ENCODE measurements around the gene CASKIN1. TPM values are rescaled to one million over a fixed set of nuclear protein-coding genes. Genes with fewer than 3 reads are reported as not detected.

CASKIN1 gene
- total and polyA plus RNA-seq, 4 donors = 0.13 to 0.28 (median 0.15) TPM; not detected in 1

GRCh38 chr16:2160915-2161551 is 35.4 kb downstream of the CASKIN1 start:
- Histone ChIP-seq H3K27me3 (ENCODE audit: control insufficient read depth in 1 of 2, insufficient read depth in 2 of 2, low read length in 1 of 2) (no peaks in the 10 kb centered on the region), H3K36me3 (ENCODE audit: control insufficient read depth in 1 of 2, insufficient read depth in 2 of 2, low read length in 1 of 2) (no peaks in the 10 kb centered on the region), H3K27ac (ENCODE audit: low read depth in 1 of 2, low read length in 2 of 2) (no peak overlapping the region), H3K4me3 (ENCODE audit: low read length in 2 of 2) (no peak overlapping the region), H3K4me1 (ENCODE audit: control insufficient read depth in 1 of 2, insufficient read depth in 2 of 2, low read length in 2 of 2) (no peaks in the 10 kb centered on the region), H3K9me3 (ENCODE audit: control insufficient read depth, low read length) (no peaks in the 10 kb centered on the region)
- no peak for DNase-seq
- ATAC-seq (ENCODE audit: low FRiP score) = no peak
- intact Hi-C loops (cut with DNase I) = no loop called here
- WGBS, 2 donors = 62 to 66% methylated on average over 12 to 20 of the region's 20 CpGs

GRCh38 chr16:2159175-2159838 is 37.1 kb downstream of the CASKIN1 start:
- H3K4me1 ChIP-seq (ENCODE audit: control insufficient read depth in 1 of 2, insufficient read depth in 2 of 2, low read length in 2 of 2) = no peaks in the 10 kb centered on the region
- no peak overlapping the region for H3K27ac ChIP-seq (ENCODE audit: low read depth in 1 of 2, low read length in 2 of 2)
- peak; percentile 31 for ATAC-seq (ENCODE audit: low FRiP score)
- no peak overlapping the region for H3K4me3 ChIP-seq (ENCODE audit: low read length in 2 of 2)
- no peaks in the 10 kb centered on the region for H3K9me3 ChIP-seq (ENCODE audit: control insufficient read depth, low read length)
- H3K27me3 ChIP-seq (ENCODE audit: control insufficient read depth in 1 of 2, insufficient read depth in 2 of 2, low read length in 1 of 2) = no peaks in the 10 kb centered on the region
- peak; percentile 70 to 83 for DNase-seq
- H3K36me3 ChIP-seq (ENCODE audit: control insufficient read depth in 1 of 2, insufficient read depth in 2 of 2, low read length in 1 of 2) = no peaks in the 10 kb centered on the region
- WGBS, 2 donors = 35 to 40% methylated on average over 21 to 24 of the region's 24 CpGs
- intact Hi-C loops (cut with DNase I) = loop anchor here in 1 of 2 donors (10.0 kb wide), 1 partner anchor 95 kb away; the partner anchor contains the start of gene ECI1

GRCh38 chr16:2158262-2158638 is 38.2 kb downstream of the CASKIN1 start:
- H3K4me3 ChIP-seq (ENCODE audit: low read length in 2 of 2) = no peak overlapping the region

GRCh38 chr16:2157480-2158261 is 38.7 kb downstream of the CASKIN1 start:
- intact Hi-C loops (cut with DNase I) = loop anchor here in 1 of 2 donors (10.0 kb wide), 1 partner anchor 97 kb away; the partner anchor contains the start of gene ECI1
- Histone ChIP-seq H3K9me3 (ENCODE audit: control insufficient read depth, low read length) (no peaks in the 10 kb centered on the region), H3K36me3 (ENCODE audit: control insufficient read depth in 1 of 2, insufficient read depth in 2 of 2, low read length in 1 of 2) (no peaks in the 10 kb centered on the region), H3K4me1 (ENCODE audit: control insufficient read depth in 1 of 2, insufficient read depth in 2 of 2, low read length in 2 of 2) (no peaks in the 10 kb centered on the region), H3K27me3 (ENCODE audit: control insufficient read depth in 1 of 2, insufficient read depth in 2 of 2, low read length in 1 of 2) (no peaks in the 10 kb centered on the region), H3K4me3 (ENCODE audit: low read length in 2 of 2) (no peak overlapping the region), H3K27ac (ENCODE audit: low read depth in 1 of 2, low read length in 2 of 2) (no peak overlapping the region)
- DNase-seq = peak in 1 of 2 donors; percentile 49
- 80 to 84% methylated on average over 27 of the region's 27 CpGs for WGBS, 2 donors
- no peak for ATAC-seq (ENCODE audit: low FRiP score)

More at GRCh38 chr16:2158262-2158638, 38.2 kb downstream of the CASKIN1 start:
- intact Hi-C loops (cut with DNase I) = loop anchor here in 1 of 2 donors (10.0 kb wide), 1 partner anchor 97 kb away; the partner anchor contains the start of gene ECI1
- Histone ChIP-seq H3K27me3 (ENCODE audit: control insufficient read depth in 1 of 2, insufficient read depth in 2 of 2, low read length in 1 of 2) (no peaks in the 10 kb centered on the region), H3K4me1 (ENCODE audit: control insufficient read depth in 1 of 2, insufficient read depth in 2 of 2, low read length in 2 of 2) (no peaks in the 10 kb centered on the region), H3K9me3 (ENCODE audit: control insufficient read depth, low read length) (no peaks in the 10 kb centered on the region), H3K36me3 (ENCODE audit: control insufficient read depth in 1 of 2, insufficient read depth in 2 of 2, low read length in 1 of 2) (no peaks in the 10 kb centered on the region), H3K27ac (ENCODE audit: low read depth in 1 of 2, low read length in 2 of 2) (no peak overlapping the region)
- 86 to 88% methylated on average over 15 of the region's 15 CpGs for WGBS, 2 donors
- DNase-seq = no peak
- no peak for ATAC-seq (ENCODE audit: low FRiP score)

- intact Hi-C loops (cut with DNase I) = loop anchor here in 1 of 2 donors (10.0 kb wide), 1 partner anchor 98 kb away; the partner anchor contains the start of gene ECI1
- DNase-seq (no peak), ATAC-seq (ENCODE audit: low FRiP score) (no peak)
- Histone ChIP-seq H3K4me1 (ENCODE audit: control insufficient read depth in 1 of 2, insufficient read depth in 2 of 2, low read length in 2 of 2) (no peaks in the 10 kb centered on the region), H3K27ac (ENCODE audit: low read depth in 1 of 2, low read length in 2 of 2) (no peak overlapping the region), H3K36me3 (ENCODE audit: control insufficient read depth in 1 of 2, insufficient read depth in 2 of 2, low read length in 1 of 2) (no peaks in the 10 kb centered on the region), H3K27me3 (ENCODE audit: control insufficient read depth in 1 of 2, insufficient read depth in 2 of 2, low read length in 1 of 2) (no peaks in the 10 kb centered on the region), H3K4me3 (ENCODE audit: low read length in 2 of 2) (no peak overlapping the region), H3K9me3 (ENCODE audit: control insufficient read depth, low read length) (no peaks in the 10 kb centered on the region)
- 65 to 69% methylated on average over 5 of the region's 5 CpGs for WGBS, 2 donors
These were observed 39.6 kb downstream of the CASKIN1 start for GRCh38 chr16:2156849-2157224.

- WGBS, 2 donors = 4 to 5% methylated on average over 41 to 47 of the region's 47 CpGs
- Histone ChIP-seq H3K27me3 (ENCODE audit: control insufficient read depth in 1 of 2, insufficient read depth in 2 of 2, low read length in 1 of 2) (no peaks in the 10 kb centered on the region), H3K9me3 (ENCODE audit: control insufficient read depth, low read length) (no peaks in the 10 kb centered on the region), H3K27ac (ENCODE audit: low read depth in 1 of 2, low read length in 2 of 2) (peak overlapping the region in 1 of 2 donors; percentile 33), H3K4me3 (ENCODE audit: low read length in 2 of 2) (peak overlapping the region; percentile 50 to 56), H3K36me3 (ENCODE audit: control insufficient read depth in 1 of 2, insufficient read depth in 2 of 2, low read length in 1 of 2) (no peaks in the 10 kb centered on the region), H3K4me1 (ENCODE audit: control insufficient read depth in 1 of 2, insufficient read depth in 2 of 2, low read length in 2 of 2) (no peaks in the 10 kb centered on the region)
- peak; percentile 58 to 78 for DNase-seq
- ATAC-seq (ENCODE audit: low FRiP score) = no peak
- intact Hi-C loops (cut with DNase I) = loop anchor here (1.0 to 10.0 kb wide), 2 partner anchors 67 to 99 kb away; partner anchors contain the start of genes E4F1 (in 1 of the 2) and ECI1 (in 1 of the 2)
These were observed 40.2 kb downstream of the CASKIN1 start for GRCh38 chr16:2155977-2156848.

- intact Hi-C loops (cut with DNase I) = loop anchor here (1.0 to 10.0 kb wide), 2 partner anchors 68 to 99 kb away; partner anchors contain the start of genes E4F1 (in 1 of the 2) and ECI1 (in 1 of the 2)
These were observed 41.1 kb downstream of the CASKIN1 start, which contains the start of gene TRAF7 for GRCh38 chr16:2155091-2155950. Gene TRAF7 (plus strand): TSS chr16:2155782. CDS start chr16:2163921, 8,139 bp downstream.

More at GRCh38 chr16:2155091-2155950, 41.1 kb downstream of the CASKIN1 start, which contains the start of gene TRAF7:
- ATAC-seq (ENCODE audit: low FRiP score) (peak; percentile 95), DNase-seq (peak; percentile 99)
- H3K27ac ChIP-seq (ENCODE audit: low read depth in 1 of 2, low read length in 2 of 2) = peak within 1 kb of the TSS in 1 of 2 donors; percentile 33
- H3K9me3 ChIP-seq (ENCODE audit: control insufficient read depth, low read length) = no peaks in the 10 kb centered on the region
- H3K36me3 ChIP-seq (ENCODE audit: control insufficient read depth in 1 of 2, insufficient read depth in 2 of 2, low read length in 1 of 2) = no peaks in the 10 kb centered on the region
- H3K27me3 ChIP-seq (ENCODE audit: control insufficient read depth in 1 of 2, insufficient read depth in 2 of 2, low read length in 1 of 2) = no peaks in the 10 kb centered on the region
- 0% methylated on average over 57 to 94 of the region's 94 CpGs for WGBS, 2 donors
- H3K4me1 ChIP-seq (ENCODE audit: control insufficient read depth in 1 of 2, insufficient read depth in 2 of 2, low read length in 2 of 2) = no peaks in the 10 kb centered on the region
- peak within 1 kb of the TSS; percentile 58 to 72 for H3K4me3 ChIP-seq (ENCODE audit: low read length in 2 of 2)
